Transverse colon (tissue), 4 donors: ENCODE measurements around the gene ZNFX1.

Experiments
- CTCF ChIP-seq, 5 experiments: fragments of 200-600 bp in 3 of 5; fragments of 450-650 bp in 2 of 5; sonication (generic) in 3 of 5; IDR thresholded peaks; 1 replicate in 2 of 5; 2 replicates in 3 of 5; pipeline ENCODE4 v1.5.1; 2016 to 2017; ENCODE audit warnings: antibody characterized with exemption in 5 of 5, inconsistent platforms in 3 of 5, mild to moderate bottlenecking in 2 of 5, moderate library complexity in 1 of 5
- POLR2A ChIP-seq: fragments of 450-650 bp; IDR thresholded peaks from one replicate; pipeline ENCODE4 v1.6.1; 2016; ENCODE audit warnings: antibody characterized with exemption, mild to moderate bottlenecking, moderate library complexity
- POLR2AphosphoS5 ChIP-seq, 3 donors: sonication (generic); formaldehyde crosslinking; IDR thresholded peaks; one replicate each; pipeline ENCODE4 v1.6.1; 2016; ENCODE audit warnings: antibody characterized with exemption in 3 of 3

GRCh38 chr20:49290608-49291191, 12.8 kb upstream of the ZNFX1 start:
- TF ChIP-seq CTCF (IDR thresholded peaks at IDR 0.05): no peak
- no peak for TF ChIP-seq POLR2A
- no peak for TF ChIP-seq POLR2AphosphoS5 (IDR thresholded peaks at IDR 0.05)
